Stimulated activated naive CD8-positive, alpha-beta T cell treated with anti-CD3 and anti-CD28 coated beads, Interleukin-15, amount 100 ng/mL, for 72 hours (primary cell): Measurements from ENCODE around the gene GBP1.
"Not testable (repeated sequence)": the region's sequence is repeated elsewhere in the genome, so short reads cannot be mapped to it uniquely, and the experiment has no call there.

Experiments
- ATAC-seq: fragments of 150-1000 bp; cut with Tn5 transposase; 2 replicates; pipeline ENCODE4 v1.10.0; 2021; ENCODE audit warnings: mild to moderate bottlenecking, moderate library complexity
- DNase-seq, 2 donors: peaks; one replicate each; pipeline ENCODE4 v3.0.0; 2021 to 2022
- H3K27ac Mint-ChIP-seq, 2 donors: one replicate each; pipeline ENCODE4 v1.8.0; 2022; ENCODE audit warnings: mild to moderate bottlenecking in 2 of 2, mixed read lengths in 2 of 2, moderate library complexity in 2 of 2
- H3K27me3 Mint-ChIP-seq: one replicate; pipeline ENCODE4 v1.8.0; 2022; ENCODE audit warnings: mixed read lengths
- H3K4me1 Mint-ChIP-seq: one replicate; pipeline ENCODE4 v1.8.0; 2022; ENCODE audit warnings: mild to moderate bottlenecking, mixed read lengths
- H3K4me3 Mint-ChIP-seq, 2 donors: one replicate each; pipeline ENCODE4 v1.8.0; 2022; ENCODE audit warnings: mild to moderate bottlenecking in 2 of 2, mixed read lengths in 2 of 2, moderate library complexity in 1 of 2
- H3K9me3 Mint-ChIP-seq, 2 donors: one replicate each; pipeline ENCODE4 v1.8.0; 2022; ENCODE audit warnings: mixed read lengths in 2 of 2

The GBP1 gene

GRCh38 chr1:89072466-89073065 is 7.6 kb upstream of the GBP1 start:
- DNase-seq, H3K27me3 Mint-ChIP-seq, ATAC-seq, H3K4me3 Mint-ChIP-seq: not testable (repeated sequence)
- Mint-ChIP-seq H3K9me3 (peaks cover 32 to 45% of the 10 kb centered on the region in 2 donors), H3K4me1 (peaks cover 28% of the 10 kb centered on the region), H3K27ac (peak overlapping the region in 1 of 2 donors; percentile 7)

DNA sequence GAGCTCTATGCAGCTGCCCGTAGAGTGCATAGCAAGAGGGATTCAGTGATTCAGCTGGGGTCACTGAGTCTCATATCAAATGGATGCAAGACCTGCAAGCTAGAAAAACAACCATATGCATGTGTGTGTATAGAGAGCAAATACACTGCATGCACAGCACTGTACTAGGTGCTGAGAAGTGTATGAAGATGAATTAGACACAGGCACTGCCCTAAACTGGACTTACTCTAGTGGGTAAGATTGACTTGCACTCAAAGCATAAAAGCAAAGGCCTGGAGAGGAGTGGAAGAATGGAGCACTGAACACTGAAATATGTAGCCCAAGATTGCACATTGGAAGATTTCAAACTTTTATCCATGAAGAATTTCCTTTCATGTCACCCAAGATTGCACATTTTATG is 5.5 kb upstream of the GBP1 start:
- peaks cover 33% of the 10 kb centered on the region for H3K4me1 Mint-ChIP-seq

DNA sequence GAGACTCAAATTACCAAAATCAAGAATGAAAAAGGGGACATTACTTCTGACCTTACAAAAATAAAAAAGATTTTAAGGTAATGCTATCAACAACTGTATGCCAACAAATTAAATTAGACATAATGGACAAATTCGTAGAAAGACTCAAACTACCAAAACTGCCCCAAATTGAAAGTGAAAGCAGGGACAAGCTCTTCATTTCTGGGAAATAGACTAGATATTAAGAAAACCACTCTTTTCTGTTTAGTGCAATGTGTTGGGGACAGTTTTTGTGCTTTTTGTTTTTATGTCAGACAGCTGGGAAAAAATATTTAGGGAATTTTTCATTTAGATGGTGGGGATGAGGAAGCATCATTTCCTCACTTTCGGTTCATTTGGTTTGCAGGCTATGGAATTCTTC is 4.9 kb upstream of the GBP1 start:
- peaks cover 23 to 28% of the 10 kb centered on the region in 2 donors for H3K9me3 Mint-ChIP-seq
- H3K4me3 Mint-ChIP-seq = peak overlapping the region; percentile 73 to 87
- DNase-seq (no peak), ATAC-seq (no peak)
- peaks cover 33% of the 10 kb centered on the region for H3K4me1 Mint-ChIP-seq
- H3K27me3 Mint-ChIP-seq = no peaks in the 10 kb centered on the region
- peak overlapping the region; percentile 95 to 96 for H3K27ac Mint-ChIP-seq

More for the DNA sequence above, 5.5 kb upstream of the GBP1 start:
- DNase-seq (no peak), ATAC-seq (peak; percentile 54)
- peak overlapping the region; percentile 73 to 87 for H3K4me3 Mint-ChIP-seq
- no peaks in the 10 kb centered on the region for H3K27me3 Mint-ChIP-seq
- H3K9me3 Mint-ChIP-seq = peaks cover 26 to 30% of the 10 kb centered on the region in 2 donors
- peak overlapping the region; percentile 95 to 96 for H3K27ac Mint-ChIP-seq

- Mint-ChIP-seq H3K4me3 (peak overlapping the region in 1 of 2 donors; percentile 3), H3K9me3 (peaks cover 9 to 11% of the 10 kb centered on the region in 2 donors), H3K27me3 (no peaks in the 10 kb centered on the region), H3K4me1 (peaks cover 35% of the 10 kb centered on the region), H3K27ac (peak overlapping the region; percentile 5 to 64)
- ATAC-seq = no peak
- no peak for DNase-seq
These were observed 3.3 kb upstream of the GBP1 start for GRCh38 chr1:89068291-89068690.

DNA sequence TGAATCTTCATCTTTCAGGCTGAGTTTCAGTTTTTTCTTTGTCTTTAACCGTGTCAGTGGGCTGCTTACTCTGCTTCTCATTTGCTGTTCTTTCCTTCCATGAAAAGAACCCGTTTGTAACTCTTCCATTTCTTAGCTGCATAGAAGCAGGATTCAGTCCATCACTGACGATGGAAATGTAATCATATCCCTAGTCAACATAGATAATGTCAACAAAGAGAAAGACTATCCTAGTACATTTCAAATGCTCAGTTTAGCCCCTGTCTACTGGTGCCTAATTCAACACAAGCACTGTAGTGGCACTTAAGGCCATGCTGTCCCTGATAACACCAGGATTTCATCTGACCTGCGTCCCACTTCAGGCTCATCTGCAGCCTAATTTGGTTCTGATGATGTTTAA is 376 bp downstream of the GBP1 start:
- Mint-ChIP-seq H3K4me1 (peaks cover 57% of the 10 kb centered on the region), H3K27me3 (no peaks in the 10 kb centered on the region), H3K4me3 (peak overlapping the region; percentile 83 to 89), H3K9me3 (no peaks in the 10 kb centered on the region), H3K27ac (peak overlapping the region; percentile 86 to 92)
- ATAC-seq = peak; percentile 51
- DNase-seq = no peak

GRCh38 chr1:89063094-89063493 is 1.9 kb downstream of the GBP1 start:
- ATAC-seq (no peak), DNase-seq (no peak)
- H3K9me3 Mint-ChIP-seq = no peaks in the 10 kb centered on the region
- peak overlapping the region; percentile 83 to 89 for H3K4me3 Mint-ChIP-seq
- peak overlapping the region; percentile 12 to 85 for H3K27ac Mint-ChIP-seq
- H3K4me1 Mint-ChIP-seq = peaks cover 52% of the 10 kb centered on the region
- no peaks in the 10 kb centered on the region for H3K27me3 Mint-ChIP-seq

GRCh38 chr1:89060091-89060490 is 4.9 kb downstream of the GBP1 start:
- Mint-ChIP-seq H3K27ac (no peak overlapping the region), H3K4me1 (peaks cover 42% of the 10 kb centered on the region), H3K27me3 (no peaks in the 10 kb centered on the region)

GRCh38 chr1:89051955-89052312 is 13.1 kb downstream of the GBP1 start:
- H3K4me1 Mint-ChIP-seq = peaks cover 22% of the 10 kb centered on the region
- ATAC-seq (no peak), DNase-seq (no peak)
- H3K27ac Mint-ChIP-seq = no peak overlapping the region
- no peak overlapping the region for H3K4me3 Mint-ChIP-seq
- no peaks in the 10 kb centered on the region for H3K27me3 Mint-ChIP-seq
- H3K9me3 Mint-ChIP-seq = no peaks in the 10 kb centered on the region

More at GRCh38 chr1:89060091-89060490, 4.9 kb downstream of the GBP1 start:
- no peaks in the 10 kb centered on the region for H3K9me3 Mint-ChIP-seq
- H3K4me3 Mint-ChIP-seq = peak overlapping the region in 1 of 2 donors; percentile 21
- DNase-seq (no peak), ATAC-seq (no peak)

- ATAC-seq (no peak), DNase-seq (no peak)
- Mint-ChIP-seq H3K27ac (no peak overlapping the region), H3K9me3 (no peaks in the 10 kb centered on the region), H3K4me1 (peaks cover 22% of the 10 kb centered on the region), H3K4me3 (no peak overlapping the region), H3K27me3 (no peaks in the 10 kb centered on the region)
These were observed 13.6 kb downstream of the GBP1 start for GRCh38 chr1:89051300-89051954.

DNA sequence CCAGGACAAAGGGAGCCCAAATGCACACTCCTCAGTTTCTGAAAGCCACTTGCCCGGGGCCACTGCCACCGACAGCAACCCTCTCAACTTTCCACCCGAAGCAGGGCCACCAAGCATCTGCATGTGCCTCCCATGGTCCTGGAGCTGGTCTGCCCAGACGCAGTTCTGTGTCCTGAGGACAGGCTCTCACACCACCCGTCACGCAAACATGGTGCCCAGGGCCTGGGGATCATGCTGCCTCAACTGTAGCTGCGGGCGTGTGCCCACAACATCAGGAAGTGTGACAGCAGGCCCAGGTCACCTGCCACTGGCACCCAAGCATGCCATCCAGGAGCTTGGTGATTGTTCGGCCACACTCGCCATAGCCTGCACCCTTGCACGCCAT is 14.4 kb downstream of the GBP1 start:
- H3K4me3 Mint-ChIP-seq = no peak overlapping the region
- no peak overlapping the region for H3K27ac Mint-ChIP-seq

DNA sequence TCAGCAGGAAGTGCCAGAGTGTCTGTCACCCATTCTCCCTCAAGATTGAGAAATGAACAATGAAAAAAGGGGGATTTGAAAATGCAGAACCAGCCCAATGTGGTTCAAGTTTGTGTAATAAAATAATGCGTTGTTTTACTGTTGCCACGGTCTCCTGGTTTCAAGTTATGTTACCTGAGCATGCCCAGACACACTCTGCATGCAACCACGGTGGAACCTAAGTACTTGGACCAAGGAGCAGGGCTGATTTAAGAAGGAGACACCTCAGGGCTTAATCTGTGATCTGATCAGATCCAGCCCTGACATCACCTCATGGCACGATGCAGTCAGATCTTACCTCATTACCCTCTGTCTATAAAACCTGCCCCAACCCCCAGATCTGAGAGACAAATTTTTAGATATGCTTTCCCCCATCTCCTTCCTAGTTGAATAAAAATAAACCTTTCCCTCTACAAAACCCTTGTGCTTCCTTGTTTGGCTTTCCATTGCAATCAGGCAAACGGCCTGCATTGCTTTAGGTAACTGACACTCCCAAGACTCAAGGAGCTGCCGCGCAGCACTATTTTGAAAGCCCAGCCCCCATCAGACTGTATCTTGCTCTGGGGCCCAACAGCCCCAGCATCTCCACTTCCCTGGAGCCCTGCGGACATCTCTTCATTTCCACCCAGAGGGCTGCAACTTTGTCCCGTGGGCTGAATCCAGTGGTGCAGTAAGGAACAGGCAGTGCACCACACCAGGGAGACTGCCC is 14.9 kb downstream of the GBP1 start:
- H3K9me3 Mint-ChIP-seq, H3K4me3 Mint-ChIP-seq, H3K27me3 Mint-ChIP-seq, ATAC-seq, DNase-seq: not testable (repeated sequence)
- peaks cover 22% of the 10 kb centered on the region for H3K4me1 Mint-ChIP-seq
- H3K27ac Mint-ChIP-seq = peak overlapping the region in 1 of 2 donors; percentile 21

More for the DNA sequence above, 14.4 kb downstream of the GBP1 start:
- no peak for DNase-seq
- no peaks in the 10 kb centered on the region for H3K9me3 Mint-ChIP-seq
- H3K27me3 Mint-ChIP-seq = no peaks in the 10 kb centered on the region
- ATAC-seq = no peak
- peaks cover 22% of the 10 kb centered on the region for H3K4me1 Mint-ChIP-seq

DNA sequence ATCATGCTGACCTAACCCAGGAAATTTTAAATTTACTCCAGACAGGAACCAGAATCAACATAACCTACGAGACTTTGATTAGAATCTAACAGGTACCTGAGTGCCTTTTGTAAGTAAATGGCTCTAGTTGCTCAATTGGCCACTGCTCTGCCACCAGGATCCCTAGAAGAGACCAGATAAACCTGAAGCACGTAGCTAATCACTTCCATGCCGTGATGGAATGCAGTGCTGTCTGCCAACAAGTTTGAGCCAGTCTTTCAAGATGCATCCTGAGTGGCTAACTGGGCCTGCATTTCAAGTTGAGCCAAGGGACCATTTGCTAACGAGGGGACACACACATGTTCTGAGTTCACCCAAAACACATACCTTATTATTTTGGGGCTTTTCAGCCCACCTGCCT is 15.8 kb downstream of the GBP1 start:
- DNase-seq, H3K4me3 Mint-ChIP-seq, ATAC-seq, H3K9me3 Mint-ChIP-seq, H3K27me3 Mint-ChIP-seq: not testable (repeated sequence)
- Mint-ChIP-seq H3K27ac (peak overlapping the region in 1 of 2 donors; percentile 43), H3K4me1 (peaks cover 22% of the 10 kb centered on the region)

DNA sequence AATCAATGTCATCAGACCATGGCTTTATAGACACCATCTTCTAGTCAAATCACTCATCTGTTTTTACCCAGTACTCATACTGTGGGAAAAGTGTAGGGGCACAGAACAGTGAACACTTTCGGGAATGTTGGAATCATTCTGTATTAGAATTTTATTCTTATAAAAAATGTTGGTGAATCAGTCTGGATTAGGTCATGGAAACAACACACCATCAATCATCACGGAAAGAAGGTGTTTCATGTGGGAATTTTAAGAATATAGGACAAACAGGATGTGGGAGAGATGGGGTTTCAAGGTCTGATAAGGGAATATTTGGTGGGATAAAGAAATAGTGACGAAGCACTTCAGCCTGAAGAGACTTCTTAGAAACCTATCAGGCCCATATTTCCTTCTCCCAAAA is 17.3 kb downstream of the GBP1 start:
- peak overlapping the region; percentile 8 to 72 for H3K27ac Mint-ChIP-seq
- DNase-seq (no peak), ATAC-seq (no peak)
- H3K27me3 Mint-ChIP-seq = no peaks in the 10 kb centered on the region
- peaks cover 8 to 10% of the 10 kb centered on the region in 2 donors for H3K9me3 Mint-ChIP-seq
- H3K4me1 Mint-ChIP-seq = peaks cover 26% of the 10 kb centered on the region
- H3K4me3 Mint-ChIP-seq = no peak overlapping the region

- not testable (repeated sequence) for H3K27ac Mint-ChIP-seq, H3K4me3 Mint-ChIP-seq, H3K27me3 Mint-ChIP-seq
- peak; percentile 42 to 44 for DNase-seq
- Mint-ChIP-seq H3K4me1 (peaks cover 28% of the 10 kb centered on the region), H3K9me3 (peaks cover 11 to 13% of the 10 kb centered on the region in 2 donors)
- ATAC-seq = peak; percentile 97
These were observed 18.5 kb downstream of the GBP1 start for GRCh38 chr1:89046318-89047183.
